NCI-H2029 (cell line): ENCODE data around the gene ISL2.

Experiments used
- DNase-seq: peaks from one replicate; lab custom pipeline; 2025; lab: John Stamatoyannopoulos, UW

ISL2 gene

DNA sequence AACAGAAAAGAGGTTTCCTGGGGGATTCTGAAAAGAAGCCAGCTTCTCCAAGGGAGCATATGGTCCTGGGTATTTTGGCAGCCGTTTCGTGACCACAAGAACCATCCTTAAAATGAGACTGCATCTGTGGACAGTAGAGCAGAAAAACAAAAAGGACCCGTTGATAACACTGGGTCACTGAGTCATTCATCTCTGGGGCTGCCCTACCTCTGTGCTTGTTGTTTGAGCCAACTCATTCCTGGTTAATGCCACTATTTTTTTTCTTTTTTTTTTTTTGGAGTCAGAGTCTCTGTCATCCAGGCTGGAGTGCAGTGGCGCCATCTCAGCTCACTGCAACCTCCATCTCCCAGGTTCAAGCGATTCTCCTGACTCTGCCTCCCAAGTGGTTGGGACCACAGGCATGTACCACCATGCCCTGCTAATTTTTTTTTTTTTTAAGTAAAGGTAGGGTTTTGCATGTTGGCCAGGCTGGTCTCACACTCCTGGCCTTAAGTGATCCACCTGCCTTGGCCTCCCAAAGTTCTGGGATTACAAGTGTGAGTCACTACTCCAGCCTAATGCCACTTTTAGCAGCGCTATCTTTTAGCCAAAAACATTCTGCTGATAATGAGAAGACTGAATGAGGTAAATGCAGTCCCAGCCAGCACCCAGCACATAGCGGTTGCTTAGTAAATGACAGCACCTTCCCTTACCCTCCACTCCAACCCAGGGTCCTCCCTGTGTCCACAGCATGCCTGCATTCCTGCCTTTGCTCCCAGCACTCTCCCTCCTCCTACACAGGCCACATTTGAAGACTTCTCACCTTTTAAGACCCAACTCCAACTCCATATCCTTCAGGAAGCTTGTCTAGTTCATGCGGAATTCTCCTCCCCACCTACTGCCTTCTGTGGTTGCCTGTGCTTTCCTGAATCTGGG is 9.1 kb upstream of the ISL2 start:
- no peak for DNase-seq

GRCh38 chr15:76328106-76328696 is 8.4 kb upstream of the ISL2 start:
- no peak for DNase-seq

DNA sequence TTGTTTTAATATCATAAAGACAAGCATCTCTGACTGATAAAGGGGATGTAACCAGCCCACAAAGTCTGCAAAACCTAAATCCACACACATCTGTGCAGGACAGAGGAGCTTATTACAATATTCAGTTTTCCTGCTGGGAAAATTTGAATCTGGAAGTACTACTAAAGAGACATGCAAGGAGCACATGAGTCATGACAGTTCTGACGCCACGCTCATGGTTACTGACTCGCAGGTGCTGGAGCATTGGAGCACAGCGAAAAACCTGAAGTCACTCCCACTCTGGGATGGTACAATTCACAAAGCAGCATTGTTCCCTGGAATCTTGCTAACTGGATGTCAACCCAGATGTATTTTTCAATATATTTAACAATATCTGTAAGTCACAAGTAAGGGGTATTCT is 7.6 kb upstream of the ISL2 start:
- DNase-seq = no peak

DNA sequence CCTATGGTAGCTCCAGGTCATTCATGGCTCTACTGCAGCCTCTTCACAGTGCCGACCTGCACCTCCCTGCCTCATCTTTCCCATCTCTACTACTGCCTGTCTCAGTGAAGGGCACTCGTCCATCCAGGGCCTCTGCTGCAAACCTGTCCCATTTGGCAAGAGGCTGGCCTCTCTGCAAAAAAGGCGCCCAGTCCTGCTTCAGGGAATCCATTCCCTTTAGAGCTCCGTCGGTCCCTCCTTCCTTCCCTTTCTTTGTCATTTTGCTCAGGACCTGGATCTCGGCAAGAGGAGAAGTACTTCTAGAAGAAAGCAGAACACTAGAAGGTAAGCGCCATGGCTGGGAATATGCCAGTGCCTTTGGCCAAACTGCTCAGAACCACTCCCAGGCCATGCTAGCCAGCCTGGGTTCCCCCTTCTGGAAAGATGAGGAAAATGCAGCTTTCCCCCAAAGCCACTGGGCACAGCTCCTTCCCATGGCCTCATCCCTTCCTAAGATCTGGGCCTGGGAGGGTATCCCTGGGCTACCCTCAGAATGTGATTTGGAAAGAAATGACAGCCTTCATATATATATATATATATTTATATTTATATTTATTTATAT is 6.4 kb upstream of the ISL2 start:
- DNase-seq = no peak

- no peak for DNase-seq
These were observed 3.8 kb upstream of the ISL2 start for GRCh38 chr15:76332796-76333195.

DNA sequence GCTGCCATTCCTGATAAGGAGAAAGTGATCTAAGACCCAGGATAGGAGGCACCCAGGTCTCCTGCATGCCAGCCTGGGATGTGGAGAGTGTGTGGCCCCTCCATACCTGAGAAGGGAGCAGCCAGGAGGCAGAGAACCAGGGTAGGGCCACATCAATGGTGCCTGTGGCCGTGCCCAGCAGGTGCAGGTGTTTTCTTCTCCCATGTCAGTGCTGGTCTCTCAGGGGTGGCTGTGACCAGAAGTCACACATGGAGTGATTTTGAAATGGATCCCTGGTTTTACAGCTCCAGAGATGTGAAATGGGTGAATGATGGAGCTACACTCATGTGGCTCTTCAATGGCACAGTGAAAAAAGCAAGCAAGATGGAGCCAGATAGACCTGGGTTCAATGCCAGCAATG is 3.3 kb upstream of the ISL2 start:
- DNase-seq = no peak

- DNase-seq = no peak
These were observed 2.7 kb upstream of the ISL2 start for GRCh38 chr15:76333720-76334437.

GRCh38 chr15:76334438-76335306 is 1.9 kb upstream of the ISL2 start:
- DNase-seq = no peak

GRCh38 chr15:76335307-76336253 is 993 bp upstream of the ISL2 start:
- no peak for DNase-seq

- DNase-seq = no peak
These were observed 604 bp downstream of the ISL2 start for GRCh38 chr15:76337059-76337695.

GRCh38 chr15:76337696-76338485 is 1.3 kb downstream of the ISL2 start:
- no peak for DNase-seq

GRCh38 chr15:76338486-76339304 is 2.1 kb downstream of the ISL2 start:
- no peak for DNase-seq

DNA sequence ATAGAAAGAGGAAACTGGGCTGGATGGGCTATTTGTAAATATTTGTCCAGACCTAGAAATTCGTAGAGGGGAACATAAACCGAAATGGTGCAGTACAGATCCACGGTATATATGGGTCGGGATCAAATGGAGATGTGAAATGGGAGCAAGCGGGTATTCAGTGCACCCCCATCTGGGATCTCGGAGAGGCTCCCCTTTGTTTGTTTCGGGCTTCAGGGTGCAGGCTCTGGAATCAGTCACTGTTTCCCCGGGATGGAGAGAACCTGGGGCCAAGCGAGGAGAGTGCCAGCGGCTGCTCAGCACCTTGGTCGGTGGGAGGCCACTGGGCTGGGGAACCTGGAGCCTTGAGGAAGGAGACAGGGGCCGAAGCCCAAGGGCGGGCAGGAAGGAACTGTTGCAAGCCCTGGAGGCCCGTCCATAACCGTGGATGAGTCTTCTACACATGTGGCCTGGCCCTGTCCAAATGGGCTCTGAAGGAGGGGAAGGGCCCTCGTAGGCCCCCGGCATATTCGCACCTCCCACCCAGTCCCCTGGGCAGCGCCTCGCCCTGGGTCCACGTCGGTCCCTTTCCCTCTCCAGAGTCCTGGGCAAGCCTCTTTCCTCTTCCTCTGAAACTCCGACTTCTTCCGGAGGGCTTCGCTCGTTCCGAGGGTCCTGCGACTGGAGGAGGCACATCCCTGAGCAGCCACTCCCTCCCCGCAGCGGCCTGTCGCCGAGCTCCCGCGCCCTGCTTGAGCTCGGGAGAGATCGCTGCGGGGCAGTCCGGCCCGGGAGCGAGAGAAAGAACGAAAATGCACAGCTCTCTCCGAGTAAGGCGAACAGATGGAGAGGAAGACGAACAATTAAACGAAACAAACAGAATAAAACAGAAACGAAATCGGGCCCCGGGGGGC is 3.0 kb downstream of the ISL2 start:
- DNase-seq = no peak

GRCh38 chr15:76340198-76340802 is 3.7 kb downstream of the ISL2 start:
- DNase-seq = no peak

- DNase-seq = no peak
These were observed 4.3 kb downstream of the ISL2 start for GRCh38 chr15:76340803-76341365.

- DNase-seq = no peak
These were observed 4.9 kb downstream of the ISL2 start for GRCh38 chr15:76341366-76342057.
